KMS-11 (cell line): ENCODE results near the gene ORM1.

ENCODE experiments used
- H2AFZ ChIP-seq: fragments of 200-600 bp; sonication (generic); 2 replicates; pipeline ENCODE4 v1.6.1; 2016; ENCODE audit warnings: antibody characterized with exemption, mixed run types, low read depth
- H3K27ac ChIP-seq: fragments of 200-600 bp; sonication (generic); 2 replicates; pipeline ENCODE4 v1.6.1; 2016; ENCODE audit warnings: mild to moderate bottlenecking, mixed run types
- H3K27me3 ChIP-seq: fragments of 200-600 bp; sonication (generic); 2 replicates; pipeline ENCODE4 v1.6.1; 2017; ENCODE audit warnings: mild to moderate bottlenecking, low read depth, mixed run types, moderate library complexity; ENCODE audit not compliant: insufficient read depth
- H3K36me3 ChIP-seq: fragments of 200-600 bp; sonication (generic); 2 replicates; pipeline ENCODE4 v1.6.1; 2017; ENCODE audit warnings: mild to moderate bottlenecking, mixed run types; ENCODE audit not compliant: insufficient read depth
- H3K4me1 ChIP-seq: fragments of 200-600 bp; sonication (generic); 2 replicates; pipeline ENCODE4 v1.6.1; 2016; ENCODE audit warnings: mild to moderate bottlenecking, low read depth, mixed run types; ENCODE audit not compliant: poor library complexity, severe bottlenecking
- H3K4me2 ChIP-seq: fragments of 200-600 bp; sonication (generic); 2 replicates; pipeline ENCODE4 v1.7.0; 2016; ENCODE audit warnings: mild to moderate bottlenecking, mixed run types
- H3K4me3 ChIP-seq: fragments of 200-600 bp; sonication (generic); IDR thresholded peaks from 2 replicates; pipeline ENCODE4 v1.6.1; 2017; ENCODE audit warnings: low read depth, low read length, mixed read lengths; ENCODE audit not compliant: insufficient read depth
- H3K79me2 ChIP-seq: fragments of 200-600 bp; sonication (generic); 2 replicates; pipeline ENCODE4 v1.6.1; 2016; ENCODE audit warnings: low read depth, mixed run types; ENCODE audit not compliant: insufficient read depth
- H3K9ac ChIP-seq: fragments of 200-600 bp; sonication (generic); 2 replicates; pipeline ENCODE4 v1.6.1; 2016; ENCODE audit warnings: mild to moderate bottlenecking, mixed run types
- H4K20me1 ChIP-seq: fragments of 200-600 bp; sonication (generic); 2 replicates; pipeline ENCODE4 v1.6.1; 2016; ENCODE audit warnings: mild to moderate bottlenecking, mixed run types; ENCODE audit not compliant: insufficient read depth
- CTCF ChIP-seq: fragments of 200-600 bp; sonication (generic); conservative IDR thresholded peaks from 2 replicates; pipeline ENCODE4 v1.6.1; 2017; ENCODE audit warnings: low read depth, mild to moderate bottlenecking, antibody characterized with exemption, low read length, moderate library complexity, mixed read lengths

Gene ORM1

GRCh38 chr9:114342755-114343440 lies 20.0 kb downstream of the ORM1 start:
- Histone ChIP-seq H3K27ac (no peak overlapping the region), H2AFZ (no peak overlapping the region), H3K9ac (no peak overlapping the region), H3K27me3 (no peaks in the 10 kb centered on the region), H4K20me1 (no peaks in the 10 kb centered on the region), H3K4me1 (no peaks in the 10 kb centered on the region), H3K4me3 (no peak overlapping the region), H3K4me2 (no peak overlapping the region), H3K79me2 (no peaks in the 10 kb centered on the region), H3K36me3 (peaks cover 12% of the 10 kb centered on the region; the same call in 1 of the 2 replicates)
- no peak for TF ChIP-seq CTCF

- no peak for TF ChIP-seq CTCF
- Histone ChIP-seq H3K36me3 (peaks cover 12% of the 10 kb centered on the region; the same call in 1 of the 2 replicates), H3K27ac (no peak overlapping the region)
These were observed 20.7 kb downstream of the ORM1 start for GRCh38 chr9:114343471-114344187.

GRCh38 chr9:114344188-114344566 lies 21.3 kb downstream of the ORM1 start:
- peaks cover 12% of the 10 kb centered on the region; the same call in 1 of the 2 replicates for H3K36me3 ChIP-seq
- no peak overlapping the region for H2AFZ ChIP-seq
- H3K9ac ChIP-seq, result no peak overlapping the region
- no peak for TF ChIP-seq CTCF
- no peak overlapping the region for H3K27ac ChIP-seq
- H4K20me1 ChIP-seq, result no peaks in the 10 kb centered on the region
- no peak overlapping the region for H3K4me3 ChIP-seq
- H3K27me3 ChIP-seq, result no peaks in the 10 kb centered on the region
- no peaks in the 10 kb centered on the region for H3K79me2 ChIP-seq
- H3K4me1 ChIP-seq, result peaks cover 11% of the 10 kb centered on the region
- no peak overlapping the region for H3K4me2 ChIP-seq

More at GRCh38 chr9:114343471-114344187, 20.7 kb downstream of the ORM1 start:
- Histone ChIP-seq H4K20me1 (no peaks in the 10 kb centered on the region), H3K4me1 (peaks cover 6% of the 10 kb centered on the region), H2AFZ (no peak overlapping the region), H3K9ac (no peak overlapping the region), H3K79me2 (no peaks in the 10 kb centered on the region), H3K4me2 (no peak overlapping the region), H3K27me3 (no peaks in the 10 kb centered on the region), H3K4me3 (no peak overlapping the region)

GRCh38 chr9:114344692-114345091 lies 21.8 kb downstream of the ORM1 start:
- Histone ChIP-seq H4K20me1 (no peaks in the 10 kb centered on the region), H3K36me3 (peaks cover 13% of the 10 kb centered on the region; the same call in 1 of the 2 replicates), H3K27ac (no peak overlapping the region), H3K27me3 (no peaks in the 10 kb centered on the region), H3K4me1 (peaks cover 16% of the 10 kb centered on the region), H2AFZ (no peak overlapping the region), H3K79me2 (no peaks in the 10 kb centered on the region), H3K4me3 (no peak overlapping the region), H3K4me2 (no peak overlapping the region), H3K9ac (no peak overlapping the region)
- no peak for TF ChIP-seq CTCF
